NCI-H128 (cell line): ENCODE measurements around the gene CRABP2.

Source experiments
- DNase-seq: peaks from one replicate; lab custom pipeline; 2025; ENCODE audit not compliant: unreplicated experiment; lab: John Stamatoyannopoulos, UW

Gene CRABP2

GRCh38 chr1:156742017-156742416 is 36.6 kb upstream of the CRABP2 start:
- DNase-seq, result no peak

DNA sequence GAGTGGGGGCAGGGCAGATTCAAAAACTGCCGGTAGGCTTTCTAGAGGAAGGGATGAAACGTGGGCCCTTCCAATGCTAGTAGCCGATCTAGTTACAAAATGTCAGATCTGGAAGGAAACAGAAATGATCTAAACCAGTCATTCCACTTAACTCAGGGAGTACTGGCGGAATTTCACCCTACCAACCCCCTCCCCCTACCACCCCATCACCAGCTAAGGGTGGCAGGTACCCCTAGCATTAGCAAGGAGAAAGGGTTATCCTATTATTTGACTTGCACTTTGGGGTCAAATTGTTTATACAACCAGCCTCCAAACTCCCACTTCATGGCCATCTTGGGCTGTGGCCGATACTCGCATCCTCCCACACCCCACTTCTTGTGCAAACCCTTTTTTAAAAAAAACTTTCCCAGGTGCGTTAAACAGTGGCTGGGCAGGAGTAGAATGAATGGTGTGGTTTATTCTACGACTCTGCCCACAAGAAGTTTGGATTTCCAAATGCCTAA is 36.1 kb upstream of the CRABP2 start:
- no peak for DNase-seq

DNA sequence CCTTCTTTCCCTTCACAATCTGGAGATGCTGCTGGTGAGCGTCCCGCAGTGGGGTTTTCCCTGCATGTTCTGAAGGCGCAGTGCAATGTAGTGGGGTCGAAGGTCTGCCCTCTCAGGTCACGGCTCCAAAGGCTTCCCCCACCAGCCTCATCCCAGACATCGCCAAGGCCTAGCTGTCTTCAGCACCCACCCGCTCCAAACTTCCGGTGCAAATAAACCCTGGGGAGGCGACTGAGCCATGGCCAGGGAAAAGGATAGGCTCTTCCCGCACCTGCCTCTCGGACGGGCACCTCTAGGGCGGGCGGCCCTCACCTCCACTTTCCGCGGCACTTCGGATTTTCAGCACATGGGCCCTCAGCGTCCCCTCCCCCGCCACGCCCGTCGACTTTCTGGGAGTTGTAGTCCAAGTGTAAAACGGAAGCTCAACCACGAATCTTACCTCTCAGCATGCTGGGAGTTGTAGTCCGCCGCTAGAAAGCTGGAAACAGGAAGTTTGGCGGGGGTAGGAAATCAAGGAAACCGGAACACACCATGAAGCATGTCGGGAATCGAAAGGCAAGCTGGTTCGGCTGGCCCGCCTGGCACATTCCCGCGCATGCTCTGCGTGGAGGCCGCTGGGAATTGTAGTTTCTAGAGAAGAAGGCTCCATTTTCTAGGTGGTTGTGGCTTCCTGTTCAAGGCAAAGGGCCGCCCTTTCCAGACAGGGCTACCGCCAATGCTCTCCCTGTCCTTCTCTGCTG is 35.5 kb upstream of the CRABP2 start, which contains the start of gene MRPL24:
Gene MRPL24 (minus strand): TSS at position 348 of the 740 bp plus-strand sequence. CDS start 2,384 bp downstream, outside the sequence.
- DNase-seq, result peak; percentile 99

- no peak for DNase-seq
Measured at GRCh38 chr1:156740237-156740740, 34.9 kb upstream of the CRABP2 start.

DNA sequence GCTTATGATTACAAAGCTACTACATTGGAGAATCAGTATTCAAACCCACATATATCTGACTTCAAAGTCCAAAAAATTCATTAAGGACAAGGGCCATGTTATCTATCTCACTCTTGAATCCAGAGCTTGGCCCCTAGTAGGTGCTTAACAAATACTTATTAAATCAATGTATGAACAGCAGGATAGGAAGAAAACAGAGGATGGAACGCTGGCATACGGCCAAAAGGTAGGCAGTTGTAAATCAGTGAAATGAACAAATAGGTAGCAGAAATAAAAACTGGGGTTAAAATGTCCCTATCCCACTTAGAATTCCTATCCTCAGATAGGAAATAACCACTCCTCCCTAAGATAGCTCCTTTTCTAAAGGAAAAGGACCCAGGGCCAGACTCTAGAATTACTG is 33.5 kb upstream of the CRABP2 start:
- DNase-seq, result no peak

DNA sequence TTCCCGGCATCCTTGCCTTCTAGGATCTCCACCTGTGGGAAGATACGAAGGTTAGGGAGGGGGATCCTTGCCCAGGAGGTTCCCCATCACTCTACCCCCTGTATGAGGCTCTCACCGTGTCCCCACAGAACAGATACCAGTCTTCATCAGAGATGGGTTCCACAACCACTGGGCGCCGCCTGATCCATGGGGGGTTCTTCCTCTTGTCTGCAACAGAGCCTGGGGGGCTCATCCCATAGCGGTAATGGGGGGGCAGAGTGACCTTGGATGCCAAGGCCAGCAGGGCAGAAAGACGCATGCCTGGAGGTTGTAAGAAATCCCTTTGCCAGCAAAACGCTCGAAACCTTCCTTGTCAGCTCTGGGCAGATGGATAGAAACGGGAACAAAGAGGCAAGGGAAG is 33.0 kb upstream of the CRABP2 start:
- DNase-seq, result no peak

DNA sequence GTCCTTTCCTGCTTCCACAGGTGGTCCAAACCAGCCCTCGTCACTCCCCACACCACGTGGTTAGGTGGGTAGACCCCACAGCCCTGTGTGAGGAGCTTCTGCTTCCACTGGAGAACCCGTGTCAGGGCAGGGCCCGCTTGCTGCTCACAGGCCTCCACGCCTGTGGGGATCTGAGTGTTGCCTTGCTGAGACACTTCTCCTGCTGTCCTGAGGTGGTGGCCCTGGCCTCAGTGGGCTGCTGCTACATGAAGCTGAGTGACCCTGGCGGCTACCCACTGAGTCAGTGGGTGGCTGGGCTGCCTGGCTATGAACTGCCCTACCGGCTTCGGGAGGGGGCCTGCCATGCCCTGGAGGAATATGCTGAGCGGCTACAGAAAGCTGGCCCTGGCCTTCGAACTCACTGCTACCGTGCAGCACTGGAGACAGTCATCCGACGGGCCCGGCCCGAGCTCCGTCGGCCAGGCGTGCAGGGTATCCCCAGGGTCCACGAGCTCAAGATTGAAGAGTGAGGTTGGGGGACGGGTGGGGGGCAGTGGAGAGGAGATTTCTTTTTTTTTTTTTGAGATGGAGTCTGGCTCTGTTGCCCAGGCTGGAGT is 28.7 kb upstream of the CRABP2 start:
- no peak for DNase-seq

DNA sequence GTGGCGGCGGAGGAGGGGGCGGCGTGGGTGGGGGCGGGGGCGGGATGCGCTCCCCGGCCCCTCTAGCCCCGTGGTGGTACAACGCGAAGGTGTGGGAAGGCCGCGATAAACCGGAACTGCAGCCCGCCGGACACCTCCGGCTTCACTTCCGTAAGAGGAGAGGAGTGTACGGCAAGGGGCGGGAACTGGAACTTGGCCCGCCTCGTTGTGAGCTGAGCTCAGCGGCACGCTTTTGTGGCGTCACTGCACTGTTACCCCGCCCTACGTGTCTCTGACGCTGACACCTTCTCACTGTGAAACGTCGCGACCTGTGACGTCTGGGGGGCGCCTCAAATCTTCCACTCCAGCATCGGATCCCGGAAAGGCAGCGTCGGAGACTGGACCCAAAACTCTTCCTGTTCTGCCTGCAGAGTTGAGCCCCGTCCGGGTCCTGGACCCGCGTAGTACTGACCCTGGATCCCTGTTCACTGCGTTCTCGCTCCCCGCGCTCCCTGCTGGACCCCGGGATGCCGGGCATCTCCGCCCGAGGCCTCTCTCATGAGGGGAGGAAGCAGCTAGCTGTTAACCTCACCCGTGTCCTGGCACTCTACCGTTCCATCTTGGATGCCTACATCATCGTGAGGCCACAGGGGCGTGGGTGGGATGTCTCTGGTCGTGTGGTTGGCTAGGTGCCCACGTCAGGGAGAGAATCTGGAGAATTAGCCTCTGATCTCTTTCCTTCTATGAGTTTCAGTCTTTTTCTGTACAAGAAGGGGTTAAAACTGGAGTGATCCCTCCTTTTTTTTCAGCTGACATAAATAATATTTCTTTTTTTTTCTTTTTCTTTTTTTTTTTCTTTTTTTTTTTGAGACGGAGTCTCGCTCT is 23.4 kb upstream of the CRABP2 start, which contains the start of gene ISG20L2:
Gene ISG20L2 (minus strand): TSS at position 168 of the 864 bp plus-strand sequence. CDS start 1,114 bp downstream, outside the sequence.
- DNase-seq, result peak; percentile 94

DNA sequence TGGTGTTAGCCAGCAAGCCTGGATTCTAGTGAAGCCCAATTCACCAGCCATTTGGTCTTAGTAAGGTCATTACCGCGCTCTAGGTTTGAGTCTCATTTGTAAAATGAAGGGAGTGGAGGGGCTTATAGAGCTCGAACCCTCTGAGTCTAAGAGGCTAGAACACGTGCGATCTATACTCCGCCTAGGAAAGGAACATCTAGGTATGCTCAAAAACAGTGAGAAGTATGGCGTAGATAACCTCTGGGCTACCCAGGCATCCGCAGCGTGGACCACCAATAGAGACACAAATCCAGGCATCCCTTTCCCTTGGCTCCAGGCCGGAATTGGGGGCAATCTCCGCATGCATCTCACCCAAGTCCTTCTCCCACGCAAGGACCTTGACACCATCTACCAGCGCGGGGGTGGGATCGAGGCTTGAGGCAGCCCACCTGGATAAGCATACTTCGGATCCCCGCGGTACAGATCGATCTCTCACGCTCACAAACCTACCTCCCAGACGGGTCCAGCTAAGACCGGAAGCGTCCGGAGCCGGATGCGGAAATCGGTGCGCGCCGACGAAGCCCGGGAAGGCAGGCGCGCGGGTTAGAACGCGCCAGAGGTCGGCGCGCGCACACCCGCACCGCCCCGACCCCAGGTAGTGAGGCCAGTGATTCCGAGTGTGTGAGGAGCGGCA is 22.7 kb upstream of the CRABP2 start, which contains the start of gene METTL25B:
Gene METTL25B (plus strand): TSS at position 544 of the 673 bp plus-strand sequence. CDS start 636 bp downstream, outside the sequence.
- no peak for DNase-seq

GRCh38 chr1:156727492-156727891 is 22.1 kb upstream of the CRABP2 start:
- no peak for DNase-seq

DNA sequence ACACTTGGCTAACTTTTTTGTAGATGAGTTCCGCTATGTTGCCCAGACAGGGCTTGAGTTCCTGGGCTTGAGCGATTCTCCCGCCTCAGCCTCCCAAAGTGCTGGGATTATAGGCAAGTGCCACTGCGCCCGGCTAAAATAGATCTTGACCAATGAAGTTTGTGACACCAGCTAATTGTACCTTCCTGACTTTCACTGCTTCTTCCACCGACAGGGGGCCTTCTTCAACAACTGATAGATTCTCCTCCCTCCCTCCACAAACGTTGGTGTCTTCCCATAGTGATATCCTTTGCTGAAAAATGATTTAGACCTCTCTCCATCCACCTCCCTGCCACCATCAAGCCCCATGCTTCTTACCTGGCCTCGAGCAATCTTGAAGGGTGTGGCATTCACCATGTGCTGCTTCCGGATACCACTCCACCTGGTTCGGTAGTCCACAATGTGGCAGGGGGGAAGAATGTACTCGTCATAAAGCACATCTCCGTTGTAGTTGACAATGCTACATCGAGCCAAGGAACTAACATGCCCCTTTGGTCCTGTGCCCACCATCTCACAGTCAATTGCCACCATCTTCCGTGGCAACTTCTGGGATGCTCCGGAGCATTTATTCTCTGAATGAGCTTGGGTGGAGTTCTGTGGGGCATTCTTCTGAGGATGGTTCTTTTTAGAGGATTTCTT is 21.3 kb upstream of the CRABP2 start:
- no peak for DNase-seq

GRCh38 chr1:156725683-156726280 is 20.4 kb upstream of the CRABP2 start:
- DNase-seq, result peak; percentile 60

DNA sequence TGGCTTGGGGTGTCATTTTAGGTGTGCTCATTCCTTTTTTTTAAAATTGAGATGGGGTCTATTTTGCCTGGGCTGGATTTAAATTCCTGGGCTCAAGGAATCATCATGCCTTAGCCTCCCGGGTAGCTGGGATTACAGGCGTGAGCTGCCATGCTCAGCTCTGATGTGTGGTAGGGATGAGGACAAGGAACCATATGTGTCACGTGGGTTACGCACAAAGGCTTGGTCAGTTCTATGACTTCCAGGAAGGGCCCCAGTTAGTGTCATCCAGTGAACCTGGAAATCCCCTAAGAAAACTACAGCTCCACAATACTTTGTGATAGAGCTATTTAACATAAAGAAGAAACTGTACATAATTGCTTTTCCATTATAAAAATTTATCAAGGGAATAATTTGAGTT is 16.2 kb upstream of the CRABP2 start:
- no peak for DNase-seq

GRCh38 chr1:156721131-156721530 is 15.7 kb upstream of the CRABP2 start:
- DNase-seq, result no peak

GRCh38 chr1:156717351-156717750 is 12.0 kb upstream of the CRABP2 start:
- DNase-seq, result no peak

- no peak for DNase-seq
Measured at GRCh38 chr1:156714830-156715229, 9.4 kb upstream of the CRABP2 start.

- no peak for DNase-seq
Measured at GRCh38 chr1:156712626-156713025, 7.2 kb upstream of the CRABP2 start.

DNA sequence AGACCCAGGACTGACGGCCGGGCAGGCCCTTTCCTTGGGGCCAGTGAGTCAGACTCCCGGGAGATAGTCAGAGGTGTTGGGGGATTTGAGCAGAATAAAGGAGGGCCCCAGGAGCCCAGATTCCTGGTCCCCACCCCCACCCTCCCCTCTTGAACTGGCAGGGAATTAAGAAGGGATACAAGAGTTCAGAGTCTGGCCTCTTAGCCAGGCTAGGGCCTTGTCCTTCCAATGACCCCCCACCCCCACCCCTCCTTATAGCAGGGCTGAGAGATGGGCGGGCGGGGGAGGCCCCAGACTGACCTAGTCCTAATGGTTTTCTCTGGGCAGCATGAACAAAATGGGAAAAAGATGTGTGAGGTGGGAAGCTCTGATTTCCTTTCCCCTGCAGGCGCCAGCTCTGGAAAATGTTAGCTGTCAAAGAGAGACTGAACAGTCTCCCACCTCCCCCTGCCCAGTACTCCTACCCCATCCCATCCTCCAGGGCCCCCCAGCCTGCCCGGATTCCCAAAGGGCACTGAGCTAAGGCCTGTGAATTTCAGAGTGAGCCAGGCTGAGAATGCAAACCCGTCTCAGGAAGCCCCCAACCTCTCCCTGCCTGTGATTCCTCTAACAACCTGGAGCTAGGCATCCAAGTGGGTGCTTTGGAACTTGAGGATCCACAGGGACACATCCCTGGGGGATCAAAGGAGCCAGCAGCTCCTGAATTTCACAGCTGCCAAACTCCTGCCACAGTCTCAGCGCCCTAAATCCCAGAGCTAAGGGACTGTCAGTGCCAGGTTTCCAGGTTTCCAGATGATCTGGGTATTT is 5.8 kb upstream of the CRABP2 start:
- no peak for DNase-seq
